NCI-H345 treated with DMSO at 0.1 percent for 48 hours (cell line): ENCODE results near the gene ANO8.
"Not testable (repeated sequence)": the region's sequence is repeated elsewhere in the genome, so short reads cannot be mapped to it uniquely, and the experiment has no call there.

Experiments
- DNase-seq: peaks from one replicate; lab custom pipeline; 2025; ENCODE audit not compliant: unreplicated experiment; lab: John Stamatoyannopoulos, UW

Gene ANO8

GRCh38 chr19:17292301-17293074 lies 42.2 kb downstream of the ANO8 start:
- no peak for DNase-seq

DNA sequence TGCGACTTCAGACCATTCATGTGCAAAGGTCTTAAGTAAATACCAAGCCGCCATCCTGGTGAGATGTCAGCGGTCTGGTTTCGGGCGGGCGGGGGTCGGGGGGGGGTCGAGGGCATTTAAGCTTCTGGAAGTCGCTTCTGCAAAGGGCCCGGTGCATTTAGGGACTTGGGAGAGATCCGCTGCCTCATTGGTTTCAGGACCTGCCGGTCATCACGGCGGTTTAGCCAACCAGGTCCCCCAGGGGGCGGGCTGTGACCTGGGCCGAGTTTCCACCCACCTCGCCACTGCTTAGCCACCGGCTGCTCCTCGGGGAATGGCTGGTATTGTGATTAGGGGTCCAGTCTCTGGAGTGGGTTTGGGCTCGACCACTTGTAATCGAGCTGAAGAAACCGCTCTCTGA lies 45.2 kb downstream of the ANO8 start:
- no peak for DNase-seq

- DNase-seq: no peak
Measured at GRCh38 chr19:17286752-17287151, 47.9 kb downstream of the ANO8 start.

- DNase-seq: no peak
Measured at GRCh38 chr19:17286263-17286662, 48.4 kb downstream of the ANO8 start.

GRCh38 chr19:17285415-17286135 lies 49.1 kb downstream of the ANO8 start:
- no peak for DNase-seq

GRCh38 chr19:17283504-17283996 lies 51.1 kb downstream of the ANO8 start:
- no peak for DNase-seq

DNA sequence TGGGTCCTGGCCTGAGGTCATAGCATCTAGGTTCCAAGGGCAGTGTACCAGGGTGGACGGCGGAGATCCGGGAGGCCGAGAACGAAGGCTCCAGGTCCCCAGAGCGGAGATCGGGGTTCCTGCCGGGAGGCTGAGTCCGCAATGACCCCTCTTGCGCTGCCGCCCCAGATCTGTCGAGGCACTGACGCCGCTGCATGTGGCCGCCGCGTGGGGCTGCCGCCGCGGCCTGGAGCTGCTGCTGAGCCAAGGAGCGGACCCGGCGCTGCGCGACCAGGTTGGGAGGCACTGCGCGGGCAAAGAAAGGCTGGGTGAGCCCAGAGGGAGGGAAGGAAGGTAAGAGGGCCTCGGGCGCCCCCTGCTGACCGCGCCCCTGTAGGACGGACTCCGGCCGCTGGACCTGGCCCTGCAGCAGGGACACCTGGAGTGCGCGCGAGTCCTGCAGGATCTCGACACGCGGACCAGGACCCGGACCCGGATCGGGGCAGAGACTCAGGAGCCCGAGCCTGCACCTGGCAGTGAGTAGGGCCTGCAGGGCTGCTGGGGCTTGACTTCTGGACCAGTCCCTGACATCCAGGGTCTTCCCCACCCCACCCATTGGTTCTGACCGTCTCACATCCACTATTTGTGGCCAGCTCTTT lies 52.0 kb downstream of the ANO8 start:
- peak; percentile 18 for DNase-seq

DNA sequence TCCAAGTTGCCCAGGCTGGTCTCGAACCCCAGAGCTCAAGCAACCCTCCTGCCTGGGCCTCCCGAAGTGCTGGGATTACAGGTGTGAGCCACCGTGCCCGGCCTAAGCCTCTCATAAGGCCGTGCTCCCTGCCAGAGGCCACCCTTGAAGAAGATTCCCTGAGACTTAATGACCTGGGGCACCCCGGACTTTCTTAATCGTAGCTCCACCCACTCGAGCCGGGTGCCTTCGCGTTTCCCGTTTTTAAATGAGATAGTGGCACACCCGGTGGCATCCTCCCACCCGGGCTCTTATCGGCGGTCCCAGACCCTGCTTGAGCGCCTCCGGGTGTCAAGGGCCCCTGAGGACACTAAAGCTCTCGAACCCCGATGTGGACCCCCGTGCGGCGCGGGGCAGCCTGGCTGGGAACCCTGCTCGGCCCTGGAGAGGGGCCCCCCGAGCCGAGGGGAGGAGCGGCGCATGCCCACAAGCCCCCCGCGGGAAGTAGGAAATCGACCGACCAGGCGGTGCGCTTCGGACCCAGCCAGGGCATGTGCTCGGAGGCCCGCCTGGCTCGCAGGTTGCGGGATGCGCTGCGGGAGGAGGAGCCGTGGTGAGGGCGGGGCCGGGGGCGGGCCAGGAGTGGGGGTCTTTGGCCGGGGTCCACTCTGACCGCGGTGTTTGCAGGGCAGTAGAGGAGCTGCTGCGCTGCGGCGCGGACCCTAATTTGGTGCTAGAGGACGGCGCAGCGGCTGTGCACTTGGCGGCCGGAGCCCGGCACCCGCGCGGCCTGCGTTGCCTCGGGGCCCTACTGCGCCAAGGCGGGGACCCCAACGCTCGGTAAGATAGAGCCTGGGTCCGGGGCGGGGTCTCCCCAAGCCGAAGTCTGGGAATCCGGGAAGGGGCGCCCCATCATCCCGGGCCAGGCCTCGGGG lies 53.0 kb downstream of the ANO8 start, which contains the start of gene ANKLE1:
Gene ANKLE1 (plus strand): TSS at position 511 of the 914 bp plus-strand sequence. CDS start 20 bp downstream, at position 531.
- DNase-seq: no peak

GRCh38 chr19:17279436-17279835 lies 55.2 kb downstream of the ANO8 start:
- no peak for DNase-seq

DNA sequence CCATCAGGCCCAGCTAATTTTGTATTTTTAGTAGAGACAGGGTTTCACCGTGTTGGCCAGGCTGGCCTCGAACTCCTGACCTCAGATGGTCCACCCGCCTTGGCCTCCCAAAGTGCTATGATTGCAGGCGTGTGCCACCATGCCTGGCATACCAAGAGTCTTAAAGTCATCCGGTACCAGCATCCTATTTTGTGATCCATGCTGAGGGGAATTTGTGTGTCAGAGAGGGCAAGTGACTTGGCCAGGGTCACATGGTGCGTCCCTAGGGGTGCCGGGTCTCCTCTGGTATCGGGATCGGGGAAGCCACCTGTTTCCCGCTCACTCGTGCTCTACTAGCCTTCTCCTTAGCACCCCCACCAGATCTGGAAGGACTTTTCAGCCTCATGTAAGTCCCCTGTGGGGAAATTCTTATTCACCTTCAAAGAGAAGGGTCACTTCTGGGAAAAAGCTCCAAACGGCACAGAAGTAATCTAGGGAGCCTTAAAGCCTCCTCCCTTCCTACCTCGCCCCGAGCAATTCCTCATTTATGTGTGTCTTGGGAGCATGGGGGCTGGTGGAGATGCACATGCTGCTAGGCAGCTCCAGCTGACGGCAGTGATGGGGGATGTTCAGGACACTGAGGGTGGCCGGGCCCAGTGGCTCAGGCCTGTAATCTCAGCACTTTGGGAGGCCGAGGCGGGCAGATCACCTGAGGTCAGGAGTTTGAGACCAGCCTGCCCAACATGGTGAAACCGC lies 59.0 kb downstream of the ANO8 start:
- no peak for DNase-seq

- not testable (repeated sequence) for DNase-seq
Measured at GRCh38 chr19:17274892-17275291, 59.8 kb downstream of the ANO8 start.
